ENCODE data around the gene MPI.

GRCh38 chr15:74863239-74864056 lies 26.4 kb upstream of the MPI start:
- no peak for TF ChIP-seq CTCF (IDR thresholded peaks at IDR 0.05; ENCODE audit: low read depth, low read length)
- no peak for TF ChIP-seq EZH2phosphoT487 (IDR thresholded peaks at IDR 0.05; ENCODE audit: low read depth)
